PC-9 (cell line): ENCODE measurements around the gene RXFP2. TPM values are rescaled to one million over a fixed set of nuclear protein-coding genes. Genes with fewer than 3 reads are reported as not detected.

Experiments used
- BruUV-seq: library from RNA; stranded (reverse); fragments of 400-500 nt; replicated peaks from 2 replicates; lab custom pipeline; 2021; lab: Mats Ljungman, UMichigan
- CTCF ChIA-PET: fragments of 300-600 bp; sonication (Branson Sonifier 250); formaldehyde crosslinking; loops from one replicate; lab custom pipeline; 2022; ENCODE audit warnings: antibody characterized with exemption; lab: Charles Lee
- POLR2A ChIA-PET: fragments of 300-600 bp; sonication (Branson Sonifier 250); formaldehyde crosslinking; loops from one replicate; lab custom pipeline; 2022; ENCODE audit warnings: antibody characterized with exemption; ENCODE audit not compliant: unreplicated experiment; lab: Charles Lee
- DNase-seq, 2 experiments: peaks; one replicate each; pipeline versions ENCODE4 v3.0.0 to v3.0.0-alpha.2; 2015 to 2022; ENCODE audit warnings: mixed read lengths in 1 of 2
- H2AFZ ChIP-seq: fragments of 200-600 bp; sonication (generic); 2 replicates; pipeline ENCODE4 v1.8.1; 2017; ENCODE audit warnings: antibody characterized with exemption
- H3F3A ChIP-seq: fragments of 200-600 bp; sonication (generic); 2 replicates; pipeline ENCODE4 v1.8.1; 2017; ENCODE audit warnings: antibody characterized with exemption, mild to moderate bottlenecking, low read depth; ENCODE audit not compliant: insufficient read depth
- H3K27ac ChIP-seq: fragments of 200-600 bp; sonication (generic); 2 replicates; pipeline ENCODE4 v1.6.1; 2016; ENCODE audit warnings: mixed run types
- H3K27me3 ChIP-seq: fragments of 200-600 bp; sonication (generic); 2 replicates; pipeline ENCODE4 v1.6.1; 2016; ENCODE audit warnings: low read depth, mixed run types; ENCODE audit not compliant: insufficient read depth
- H3K36me3 ChIP-seq: fragments of 200-600 bp; sonication (generic); 2 replicates; pipeline ENCODE4 v1.6.1; 2016; ENCODE audit warnings: low read depth, mixed run types
- H3K4me1 ChIP-seq: fragments of 200-600 bp; sonication (generic); replicated peaks from 2 replicates; pipeline ENCODE4 v1.6.1; 2016; ENCODE audit warnings: mixed run types; ENCODE audit not compliant: insufficient read depth
- H3K4me2 ChIP-seq: fragments of 200-600 bp; sonication (generic); 2 replicates; pipeline ENCODE4 v1.6.1; 2017; ENCODE audit warnings: mixed run types
- H3K4me3 ChIP-seq: fragments of 200-600 bp; sonication (generic); 2 replicates; pipeline ENCODE4 v1.6.1; 2016; ENCODE audit warnings: mixed run types
- H3K79me2 ChIP-seq: fragments of 200-600 bp; sonication (generic); 2 replicates; pipeline ENCODE4 v1.6.1; 2017; ENCODE audit warnings: low read depth, mixed run types
- H3K9me2 ChIP-seq: fragments of 200-600 bp; sonication (generic); 2 replicates; pipeline ENCODE4 v1.8.1; 2017; ENCODE audit warnings: mild to moderate bottlenecking; ENCODE audit not compliant: insufficient read depth
- H3K9me3 ChIP-seq: fragments of 200-600 bp; sonication (generic); 2 replicates; pipeline ENCODE4 v1.8.1; 2016; ENCODE audit warnings: low read depth; ENCODE audit not compliant: insufficient read depth
- H4K20me1 ChIP-seq: fragments of 200-600 bp; sonication (generic); 2 replicates; pipeline ENCODE4 v1.8.1; 2017; ENCODE audit not compliant: insufficient read depth
- CTCF ChIP-seq: fragments of 200-600 bp; sonication (generic); conservative IDR thresholded peaks from 2 replicates; pipeline ENCODE4 v1.6.1; 2017; ENCODE audit warnings: mixed run types, antibody characterized with exemption, mild to moderate bottlenecking, moderate library complexity
- EZH2 ChIP-seq: fragments of 200-600 bp; sonication (generic); IDR thresholded peaks from 2 replicates; pipeline ENCODE4 v1.8.0; 2017; ENCODE audit warnings: antibody characterized with exemption, low read depth
- intact Hi-C: fragments of 100-400 bp; cut with micrococcal nuclease; formaldehyde crosslinking; loops from one replicate; pipeline ENCODE4 v1.10.0; 2022; ENCODE audit not compliant: unreplicated experiment
- total RNA-seq: library from RNA; stranded (reverse); gene quantifications from 2 replicates; pipeline ENCODE4 v1.2.3, GENCODE V29; 2021

RXFP2 gene
- total RNA-seq, 1 experiment from 2014 or later = not detected

GRCh38 chr13:31846182-31846938 lies 107.0 kb downstream of the RXFP2 start:
- peak overlapping the region; percentile 94 for H3K4me2 ChIP-seq
- no peaks in the 10 kb centered on the region for H3F3A ChIP-seq
- H4K20me1 ChIP-seq = no peaks in the 10 kb centered on the region
- H3K9me2 ChIP-seq = no peaks in the 10 kb centered on the region
- DNase-seq = peak; percentile 63 to 84
- H3K27ac ChIP-seq = no peak overlapping the region
- H3K4me3 ChIP-seq = peak overlapping the region; percentile 84
- intact Hi-C loops = no loop called here
- no peaks in the 10 kb centered on the region for H3K36me3 ChIP-seq
- H3K27me3 ChIP-seq = peaks cover 75% of the 10 kb centered on the region
- ChIA-PET CTCF (interaction anchor here (0.6 kb wide), 2 partner anchors 54 to 496 kb away, joined by 3 to 4 read pairs; no protein-coding TSS in a partner anchor), POLR2A (no interaction called here)
- no peaks in the 10 kb centered on the region for H3K79me2 ChIP-seq
- BruUV-seq = no TSS peak
- H3K9me3 ChIP-seq = no peaks in the 10 kb centered on the region
- H3K4me1 ChIP-seq = no peaks in the 10 kb centered on the region; the same call in 1 of the 2 replicates
- H2AFZ ChIP-seq = peak overlapping the region; percentile 81; the same call in 1 of the 2 replicates
- TF ChIP-seq EZH2 (no peak), CTCF (no peak)

- peak overlapping the region; percentile 94 for H3K4me2 ChIP-seq
- H3K9me2 ChIP-seq = no peaks in the 10 kb centered on the region
- H3K4me3 ChIP-seq = peak overlapping the region; percentile 84; the same call in 1 of the 2 replicates
- no peak for DNase-seq
- no peaks in the 10 kb centered on the region for H3K79me2 ChIP-seq
- TF ChIP-seq CTCF (no peak), EZH2 (no peak)
- H3K27me3 ChIP-seq = peaks cover 78% of the 10 kb centered on the region
- intact Hi-C loops = no loop called here
- no peaks in the 10 kb centered on the region for H4K20me1 ChIP-seq
- H3K27ac ChIP-seq = no peak overlapping the region
- BruUV-seq = no TSS peak
- ChIA-PET CTCF (interaction anchor here (0.6 kb wide), 1 partner anchor 495 kb away, joined by 4 read pairs; no protein-coding TSS in a partner anchor), POLR2A (interaction anchor here (0.6 kb wide), 1 partner anchor 468 kb away, joined by 3 read pairs; the partner anchor contains the start of genes BRCA2 and ZAR1L)
- H3F3A ChIP-seq = no peaks in the 10 kb centered on the region
- H3K4me1 ChIP-seq = no peaks in the 10 kb centered on the region; the same call in 1 of the 2 replicates
- no peak overlapping the region; the same call in 1 of the 2 replicates for H2AFZ ChIP-seq
- H3K36me3 ChIP-seq = no peaks in the 10 kb centered on the region
- no peaks in the 10 kb centered on the region for H3K9me3 ChIP-seq
These were observed 107.8 kb downstream of the RXFP2 start for GRCh38 chr13:31846961-31847752.

- Histone ChIP-seq H3K27ac (no peak overlapping the region), H4K20me1 (no peaks in the 10 kb centered on the region), H3K4me2 (no peak overlapping the region), H3K4me3 (no peak overlapping the region), H3K79me2 (no peaks in the 10 kb centered on the region), H3K4me1 (no peaks in the 10 kb centered on the region; the same call in 1 of the 2 replicates), H3K9me2 (no peaks in the 10 kb centered on the region), H2AFZ (no peak overlapping the region), H3K27me3 (peaks cover 69% of the 10 kb centered on the region), H3F3A (no peaks in the 10 kb centered on the region), H3K36me3 (no peaks in the 10 kb centered on the region), H3K9me3 (no peaks in the 10 kb centered on the region)
- CTCF ChIA-PET = no interaction called here
- intact Hi-C loops = no loop called here
- no peak for TF ChIP-seq EZH2
- TF ChIP-seq CTCF = no peak
- BruUV-seq = no TSS peak
- POLR2A ChIA-PET = no interaction called here
- no peak for DNase-seq
These were observed 109.3 kb downstream of the RXFP2 start for GRCh38 chr13:31848621-31849020.
